ENCODE measurements around the gene HCFC1R1.

Gene HCFC1R1

GRCh38 chr16:3020247-3020603 is 3.5 kb downstream of the HCFC1R1 start, which contains the start of gene TNFRSF12A:
Gene TNFRSF12A (plus strand): TSS chr16:3020368. CDS start chr16:3020398, 30 bp downstream.
- peak; percentile 63 for DNase-seq (ENCODE audit: low spot score)

GRCh38 chr16:3019594-3020246 is 4.0 kb downstream of the HCFC1R1 start:
- no peak for DNase-seq (ENCODE audit: low spot score)

GRCh38 chr16:3017794-3018506 is 5.8 kb downstream of the HCFC1R1 start, which contains the start of gene CLDN6:
Gene CLDN6 (minus strand): TSS chr16:3018183. CDS start chr16:3016021, 2,162 bp downstream.
- DNase-seq (ENCODE audit: low spot score): no peak

GRCh38 chr16:3017344-3017743 is 6.4 kb downstream of the HCFC1R1 start:
- DNase-seq (ENCODE audit: low spot score): no peak

- no peak for DNase-seq (ENCODE audit: low spot score)
These were observed 7.7 kb downstream of the HCFC1R1 start for GRCh38 chr16:3015865-3016521.

- no peak for DNase-seq (ENCODE audit: low spot score)
These were observed 8.8 kb downstream of the HCFC1R1 start for GRCh38 chr16:3014971-3015370.

- DNase-seq (ENCODE audit: low spot score): no peak
These were observed 9.6 kb downstream of the HCFC1R1 start for GRCh38 chr16:3013998-3014690.

- no peak for DNase-seq (ENCODE audit: low spot score)
These were observed 10.2 kb downstream of the HCFC1R1 start for GRCh38 chr16:3013491-3013951.

- no peak for DNase-seq (ENCODE audit: low spot score)
These were observed 10.8 kb downstream of the HCFC1R1 start, which contains the start of gene CLDN9 for GRCh38 chr16:3012828-3013420. Gene CLDN9 (plus strand): TSS chr16:3012923. CDS start chr16:3013363, 440 bp downstream.

- no peak for DNase-seq (ENCODE audit: low spot score)
These were observed 11.5 kb downstream of the HCFC1R1 start for GRCh38 chr16:3012246-3012645.

- no peak for DNase-seq (ENCODE audit: low spot score)
These were observed 13.2 kb downstream of the HCFC1R1 start for GRCh38 chr16:3010510-3010909.

- DNase-seq (ENCODE audit: low spot score): no peak
These were observed 14.0 kb downstream of the HCFC1R1 start for GRCh38 chr16:3009568-3010390.

GRCh38 chr16:3008690-3009037 is 15.1 kb downstream of the HCFC1R1 start:
- no peak for DNase-seq (ENCODE audit: low spot score)

GRCh38 chr16:3007957-3008689 is 15.6 kb downstream of the HCFC1R1 start:
- no peak for DNase-seq (ENCODE audit: low spot score)

- no peak for DNase-seq (ENCODE audit: low spot score)
These were observed 16.4 kb downstream of the HCFC1R1 start for GRCh38 chr16:3007059-3007956.

- DNase-seq (ENCODE audit: low spot score): no peak
These were observed 18.9 kb downstream of the HCFC1R1 start for GRCh38 chr16:3004781-3005284.

GRCh38 chr16:3004319-3004718 is 19.4 kb downstream of the HCFC1R1 start:
- no peak for DNase-seq (ENCODE audit: low spot score)

GRCh38 chr16:3003582-3004270 is 20.0 kb downstream of the HCFC1R1 start:
- DNase-seq (ENCODE audit: low spot score): peak; percentile 99

Measured in SK-N-DZ (cell line).